Fibroblast of the aortic adventitia (primary cell): ENCODE measurements around the gene NOXO1. TPM values are rescaled to one million over a fixed set of nuclear protein-coding genes. Genes with fewer than 3 reads are reported as not detected.
A peak's percentile ranks its signal among the peaks of the same experiment; 100 is the strongest.

Source experiments
- DNase-seq: peaks from one replicate; pipeline ENCODE4 v3.0.0-alpha.2; 2010; ENCODE audit warnings: low read depth
- H3K4me3 ChIP-seq: 2 replicates; pipeline ENCODE4 v1.5.1; 2011; ENCODE audit warnings: low read depth, mild to moderate bottlenecking, control low read depth, low read length, moderate library complexity
- small RNA-seq: library from RNA; depleted of rRNA; stranded (forward); fragments of <200 nt; gene quantifications from one replicate; pipeline ENCODE3, GENCODE V24; 2012
- total RNA-seq: library from RNA; depleted of rRNA; stranded (reverse); fragments of >200 nt; gene quantifications from 2 replicates; pipeline ENCODE4 v1.2.3, GENCODE V29; 2012; ENCODE audit warnings: low replicate concordance
- TF ChIP-seq, protein P1 (sequence below): IDR thresholded peaks from 2 replicates; pipeline ENCODE4 v1.5.1; 2011; ENCODE audit warnings: mild to moderate bottlenecking, low read length, control low read depth, inconsistent platforms; ENCODE audit not compliant: insufficient read depth

Gene NOXO1
- total RNA-seq, 1 donor: not detected

GRCh38 chr16:1933097-1933661 is 48.1 kb downstream of the NOXO1 start:
- DNase-seq: no peak
- no peak overlapping the region for H3K4me3 ChIP-seq
- TF ChIP-seq, protein P1, sequence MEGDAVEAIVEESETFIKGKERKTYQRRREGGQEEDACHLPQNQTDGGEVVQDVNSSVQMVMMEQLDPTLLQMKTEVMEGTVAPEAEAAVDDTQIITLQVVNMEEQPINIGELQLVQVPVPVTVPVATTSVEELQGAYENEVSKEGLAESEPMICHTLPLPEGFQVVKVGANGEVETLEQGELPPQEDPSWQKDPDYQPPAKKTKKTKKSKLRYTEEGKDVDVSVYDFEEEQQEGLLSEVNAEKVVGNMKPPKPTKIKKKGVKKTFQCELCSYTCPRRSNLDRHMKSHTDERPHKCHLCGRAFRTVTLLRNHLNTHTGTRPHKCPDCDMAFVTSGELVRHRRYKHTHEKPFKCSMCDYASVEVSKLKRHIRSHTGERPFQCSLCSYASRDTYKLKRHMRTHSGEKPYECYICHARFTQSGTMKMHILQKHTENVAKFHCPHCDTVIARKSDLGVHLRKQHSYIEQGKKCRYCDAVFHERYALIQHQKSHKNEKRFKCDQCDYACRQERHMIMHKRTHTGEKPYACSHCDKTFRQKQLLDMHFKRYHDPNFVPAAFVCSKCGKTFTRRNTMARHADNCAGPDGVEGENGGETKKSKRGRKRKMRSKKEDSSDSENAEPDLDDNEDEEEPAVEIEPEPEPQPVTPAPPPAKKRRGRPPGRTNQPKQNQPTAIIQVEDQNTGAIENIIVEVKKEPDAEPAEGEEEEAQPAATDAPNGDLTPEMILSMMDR: no peak

DNA sequence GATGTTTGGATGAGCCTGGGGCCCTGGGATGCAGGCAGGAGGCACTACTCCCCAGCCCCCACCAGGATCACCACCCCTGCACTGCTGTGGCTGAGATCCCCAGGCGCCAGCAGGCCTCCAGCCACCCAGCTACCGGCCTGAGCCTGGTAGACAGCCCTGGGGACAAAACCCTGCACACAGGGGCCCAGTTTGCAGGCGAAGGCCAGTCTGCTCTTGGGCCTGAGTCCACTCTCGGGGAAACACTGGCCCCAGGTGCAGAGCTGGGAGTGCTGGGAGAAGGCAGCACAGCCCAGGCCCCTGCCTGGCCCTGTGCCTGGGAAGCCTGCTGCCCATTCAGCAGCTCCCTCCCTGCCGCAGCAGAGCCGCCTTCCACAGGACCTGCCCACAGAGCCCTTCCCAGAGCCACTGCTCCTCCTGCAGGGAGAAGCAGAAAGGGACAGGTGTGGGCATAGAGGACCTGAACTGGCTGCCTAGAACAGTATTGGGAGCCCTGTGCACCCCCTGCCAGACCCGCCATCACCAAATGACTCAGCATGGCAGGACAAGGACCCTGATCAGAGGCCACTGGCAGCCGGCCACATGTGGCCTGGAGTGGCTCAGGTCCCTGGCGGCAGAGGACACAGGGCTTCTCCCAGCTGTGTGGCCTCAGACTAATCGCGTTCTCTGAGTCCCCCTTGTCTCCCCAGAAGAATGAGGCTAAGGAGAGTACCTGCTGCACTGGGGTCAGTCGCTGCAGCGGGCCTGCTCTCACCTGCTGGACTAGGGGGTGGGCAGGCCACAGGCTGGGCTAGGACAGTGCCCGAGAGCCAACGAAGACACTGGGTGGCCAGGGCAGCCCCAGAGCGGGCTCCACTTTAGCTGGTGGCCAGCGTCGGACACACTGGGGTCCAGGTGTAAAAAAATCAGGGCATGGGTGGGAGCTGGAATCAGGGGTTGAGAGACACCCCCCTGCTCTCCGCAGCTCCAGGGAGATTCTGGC is 48.9 kb downstream of the NOXO1 start:
- DNase-seq: no peak
- TF ChIP-seq, protein P1: no peak
- no peak overlapping the region for H3K4me3 ChIP-seq

GRCh38 chr16:1930338-1930720 is 50.9 kb downstream of the NOXO1 start:
- TF ChIP-seq, protein P1: no peak
- no peak for DNase-seq
- H3K4me3 ChIP-seq: no peak overlapping the region

GRCh38 chr16:1929578-1930337 is 51.5 kb downstream of the NOXO1 start:
- DNase-seq: peak; percentile 74
- TF ChIP-seq, protein P1: peak; percentile 63
- peak overlapping the region; percentile 66 for H3K4me3 ChIP-seq

- TF ChIP-seq, protein P1: no peak
- peak overlapping the region; percentile 66 for H3K4me3 ChIP-seq
- DNase-seq: peak; percentile 12
Observed at GRCh38 chr16:1929105-1929504, 52.2 kb downstream of the NOXO1 start.

Small RNAs within 50 kb of the gene (small RNA-seq; reads per million reads assigned to genes)
- gene AC005363.2: 0.38 reads per million
- not detected for gene RN7SL219P
- not detected for gene SNORA10
- gene SNORA64: not detected

Other genes with a start within 250 kb of the NOXO1 start
- 27.1 and 30.3 TPM in 2 replicates for gene NME3, start 209.9 kb downstream of the NOXO1 start, total RNA-seq
- gene EME2, start 208.7 kb downstream of the NOXO1 start, total RNA-seq: 8.4 and 13.5 TPM in 2 replicates
- 50.9 and 59.8 TPM in 2 replicates for gene MRPS34, start 208.3 kb downstream of the NOXO1 start, total RNA-seq
- 21.6 and 34.8 TPM in 2 replicates for gene SPSB3, start 198.9 kb downstream of the NOXO1 start, total RNA-seq
- gene NUBP2, start 198.5 kb downstream of the NOXO1 start, total RNA-seq: 21.8 and 44.6 TPM in 2 replicates
- 0.16 and 0.27 TPM in 2 replicates for gene IGFALS, start 187.8 kb downstream of the NOXO1 start, total RNA-seq
- gene HAGH, start 154.6 kb downstream of the NOXO1 start, total RNA-seq: 12.1 and 21.9 TPM in 2 replicates
- gene FAHD1, start 154.3 kb downstream of the NOXO1 start, total RNA-seq: 36.7 and 204 TPM in 2 replicates
- gene MEIOB, start 109.3 kb downstream of the NOXO1 start, total RNA-seq: 0.09 TPM in 1 of 2 replicates, not detected in the other
- gene HS3ST6, start 63.1 kb downstream of the NOXO1 start, total RNA-seq: not detected in 2 replicates
- 6.4 and 14.3 TPM in 2 replicates for gene MSRB1, start 38.3 kb downstream of the NOXO1 start, total RNA-seq
- gene RPL3L, start 26.8 kb downstream of the NOXO1 start, total RNA-seq: not detected in 2 replicates
- gene NDUFB10, start 21.9 kb downstream of the NOXO1 start, total RNA-seq: 56.1 and 105 TPM in 2 replicates
- gene RPS2, start 16.6 kb downstream of the NOXO1 start, total RNA-seq: 1,645 and 1,942 TPM in 2 replicates
- not detected in 2 replicates for gene RNF151, start 14.6 kb downstream of the NOXO1 start, total RNA-seq
- 22.7 and 31.8 TPM in 2 replicates for gene TBL3, start 9.4 kb downstream of the NOXO1 start, total RNA-seq
- gene GFER, start 2.7 kb upstream of the NOXO1 start, total RNA-seq: 8.6 and 10.5 TPM in 2 replicates
- gene SYNGR3, start 8.5 kb upstream of the NOXO1 start, total RNA-seq: 0.98 and 1.4 TPM in 2 replicates
- 13.8 and 18.8 TPM in 2 replicates for gene ZNF598, start 28.4 kb upstream of the NOXO1 start, total RNA-seq
- gene NPW, start 38.3 kb upstream of the NOXO1 start, total RNA-seq: 0.45 TPM in 1 of 2 replicates, not detected in the other
- 11.5 and 26.3 TPM in 2 replicates for gene NHERF2, start 45.4 kb upstream of the NOXO1 start, total RNA-seq
- gene NTHL1, start 66.4 kb upstream of the NOXO1 start, total RNA-seq: 18.8 and 36.1 TPM in 2 replicates
- 58.7 and 145 TPM in 2 replicates for gene TSC2, start 66.5 kb upstream of the NOXO1 start, total RNA-seq
- 118 and 166 TPM in 2 replicates for gene PKD1, start 154.4 kb upstream of the NOXO1 start, total RNA-seq
- gene RAB26, start 167.2 kb upstream of the NOXO1 start, total RNA-seq: 0.27 and 3.6 TPM in 2 replicates
- 64.3 and 91.0 TPM in 2 replicates for gene TRAF7, start 174.3 kb upstream of the NOXO1 start, total RNA-seq
- 0.18 TPM in 1 of 2 replicates, not detected in the other for gene CASKIN1, start 215.1 kb upstream of the NOXO1 start, total RNA-seq
- gene MLST8, start 224.0 kb upstream of the NOXO1 start, total RNA-seq: 27.4 and 30.8 TPM in 2 replicates
- gene BRICD5, start 229.4 kb upstream of the NOXO1 start, total RNA-seq: 0.57 and 2.4 TPM in 2 replicates
- gene PGP, start 233.4 kb upstream of the NOXO1 start, total RNA-seq: 7.6 and 11.3 TPM in 2 replicates
- 18.7 and 41.7 TPM in 2 replicates for gene E4F1, start 242.1 kb upstream of the NOXO1 start, total RNA-seq